NCI-H460 (cell line): ENCODE data around the gene NOP16. TPM values are rescaled to one million over a fixed set of nuclear protein-coding genes. Genes with fewer than 3 reads are reported as not detected.
"Not testable (repeated sequence)": the region's sequence is repeated elsewhere in the genome, so short reads cannot be mapped to it uniquely, and the experiment has no call there.

ENCODE experiments used
- DNase-seq: peaks from one replicate; pipeline ENCODE4 v3.0.0-alpha.2; 2016; ENCODE audit warnings: low read depth; ENCODE audit errors: extremely low read depth
- total RNA-seq: library from RNA; depleted of rRNA; stranded (reverse); fragments of >200 nt; shearing (Covaris generic); gene quantifications from 2 replicates; pipeline ENCODE4 v1.2.3, GENCODE V29; 2014

NOP16 gene
- total RNA-seq, 1 experiment from 2014 or later = 49.4 TPM

DNA sequence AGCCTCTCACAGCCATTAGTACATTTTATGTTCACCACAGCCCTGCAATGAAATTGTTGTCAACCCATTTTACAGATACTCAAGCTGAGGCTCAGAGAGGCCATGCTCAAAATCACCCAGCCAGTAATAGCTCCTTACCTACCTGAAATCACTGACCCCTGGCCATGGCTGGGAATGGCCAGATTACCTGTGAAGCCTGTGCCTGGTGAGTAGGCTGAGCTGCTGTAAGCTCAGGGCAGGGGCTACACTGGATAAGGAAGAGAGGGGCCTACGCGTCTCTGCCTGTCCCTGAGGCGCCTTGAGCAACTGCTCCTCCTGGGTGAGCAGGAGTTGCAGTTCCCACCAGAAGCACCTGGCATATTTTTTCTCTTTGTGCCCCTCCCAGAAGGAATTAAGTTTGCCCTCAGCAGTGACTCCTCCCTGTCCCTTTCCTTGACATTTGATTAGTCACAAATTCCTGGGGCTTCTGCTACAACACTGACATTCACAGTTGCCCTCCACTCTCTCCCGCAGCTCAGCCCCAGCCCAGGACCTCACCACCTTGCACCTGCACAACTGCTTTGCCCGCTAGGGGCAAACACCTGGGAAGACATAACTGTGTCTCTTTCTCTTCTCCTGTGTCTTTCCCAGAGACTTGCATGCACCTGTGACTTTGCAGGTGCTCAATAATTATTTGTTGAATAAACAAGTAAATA, 22.2 kb upstream of the NOP16 start:
- DNase-seq = no peak

DNA sequence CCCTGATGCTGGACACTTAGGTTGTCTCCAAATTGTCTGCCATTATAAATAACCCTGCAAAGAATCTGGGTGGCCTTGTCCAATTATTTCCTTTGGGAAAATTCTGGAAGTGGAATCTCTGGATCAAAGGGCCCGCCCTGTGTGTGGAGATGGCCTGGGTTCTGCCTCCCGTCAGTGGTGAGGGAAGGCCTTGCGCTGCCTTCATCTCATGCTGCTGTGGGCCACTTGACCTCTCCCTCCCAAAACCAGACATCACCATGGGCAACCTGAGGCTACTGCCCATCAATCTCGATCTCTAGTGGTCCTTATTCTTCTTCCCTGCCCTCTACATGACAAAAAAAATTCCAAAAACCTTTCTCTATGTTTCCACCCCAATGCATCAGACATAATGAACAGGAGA, 21.4 kb upstream of the NOP16 start:
- no peak for DNase-seq

DNA sequence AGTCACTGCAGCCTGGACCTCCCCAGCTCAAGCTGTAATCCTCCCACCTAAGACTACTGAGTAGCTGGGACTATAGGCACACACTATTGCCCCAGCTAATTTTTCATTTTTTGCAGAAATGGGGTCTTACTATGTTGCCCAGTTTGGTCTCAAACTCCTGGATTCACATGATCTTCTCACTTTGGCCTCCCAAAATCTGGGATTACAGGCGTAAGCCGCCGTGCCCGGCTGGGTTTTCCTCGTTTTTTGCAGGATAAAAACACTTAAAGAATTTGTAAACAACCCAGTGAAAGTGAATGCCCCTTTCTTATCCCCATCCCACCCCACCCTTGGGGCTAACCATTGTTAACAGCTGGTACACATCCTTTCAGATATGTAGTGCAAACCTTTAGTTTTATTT, 20.2 kb upstream of the NOP16 start:
- no peak for DNase-seq

DNA sequence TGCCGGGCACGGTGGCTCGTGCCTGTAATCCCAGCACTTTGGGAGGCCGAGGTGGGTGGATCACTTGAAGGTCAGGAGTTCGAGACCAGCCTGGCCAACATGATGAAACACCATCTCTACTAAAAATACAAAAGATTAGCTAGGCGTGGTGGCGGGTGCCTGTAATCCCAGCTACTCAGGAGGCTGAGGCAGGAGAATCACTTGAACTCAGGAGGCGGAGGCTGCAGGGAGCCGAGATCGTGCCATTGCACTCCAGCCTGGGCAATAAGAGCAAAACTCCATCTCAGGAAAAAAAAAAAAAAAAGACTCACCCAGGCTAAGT, 19.8 kb upstream of the NOP16 start:
- DNase-seq = not testable (repeated sequence)

DNA sequence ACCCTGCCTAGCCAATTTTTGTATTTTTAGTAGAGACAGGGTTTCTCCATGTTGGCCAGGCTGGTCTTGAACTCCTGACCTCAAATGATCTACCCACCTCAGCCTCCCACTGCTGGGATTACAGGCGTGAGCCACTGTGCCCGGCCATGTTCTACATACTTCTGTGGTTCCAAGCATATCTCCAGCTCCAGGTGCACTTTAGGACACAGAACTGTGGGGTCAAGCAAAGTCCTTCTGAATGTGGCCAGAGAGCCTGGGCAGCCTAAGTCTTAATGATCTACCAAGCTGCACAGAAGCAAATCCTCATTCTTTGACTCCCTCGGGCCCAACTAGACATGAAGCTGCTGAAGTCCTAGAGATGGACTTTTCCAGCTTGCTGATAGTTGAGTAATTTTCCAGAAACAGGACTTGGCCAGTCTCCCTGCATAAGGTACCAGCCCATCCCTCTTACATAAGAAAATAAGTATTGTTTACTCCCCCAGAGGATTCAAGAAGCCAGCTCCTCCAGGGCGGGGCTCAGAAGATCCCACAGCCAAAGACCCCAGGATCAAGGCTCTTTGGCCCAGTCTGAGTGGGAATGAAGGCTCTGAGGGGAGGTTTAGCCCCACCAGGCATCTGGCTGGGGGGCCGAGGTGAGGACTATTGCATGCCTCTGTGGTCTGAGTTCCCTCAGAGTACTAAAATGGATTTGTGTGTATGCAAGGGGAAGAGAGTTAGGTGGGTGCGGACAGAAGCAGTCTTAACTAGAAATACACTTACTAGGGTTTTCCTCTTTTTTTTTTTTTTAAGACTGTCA, 19.3 kb upstream of the NOP16 start:
- DNase-seq = no peak

DNA sequence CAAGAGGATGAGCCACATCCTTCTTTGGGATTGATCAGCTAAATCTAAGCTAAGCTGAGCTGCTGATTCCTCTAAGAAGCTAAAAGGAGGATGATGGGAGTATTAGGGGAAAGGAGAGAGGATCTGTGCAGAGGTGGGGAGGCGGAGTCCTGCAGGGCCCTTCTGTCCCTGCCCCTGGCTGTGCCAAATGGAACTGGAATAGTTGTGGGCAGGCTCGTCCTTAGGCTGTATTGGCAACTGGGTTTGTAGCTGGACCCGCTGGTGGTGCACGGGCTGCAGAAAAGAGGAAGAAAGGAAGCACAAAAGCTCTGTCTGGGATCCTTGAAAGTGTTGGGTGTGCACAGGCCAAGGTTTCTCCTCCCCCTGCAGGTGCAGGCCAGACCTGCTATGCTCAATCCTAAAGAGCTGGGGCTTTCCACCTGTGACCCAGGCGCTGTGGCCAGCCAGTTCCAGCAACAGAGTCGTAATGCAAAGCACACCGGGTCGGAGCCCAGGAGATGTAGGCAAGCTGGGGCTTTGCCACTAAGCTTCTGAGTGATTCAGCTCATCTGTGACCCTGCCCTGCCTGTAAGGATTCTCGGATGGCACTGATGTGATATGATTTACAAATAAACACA, 18.1 kb upstream of the NOP16 start:
- no peak for DNase-seq

DNA sequence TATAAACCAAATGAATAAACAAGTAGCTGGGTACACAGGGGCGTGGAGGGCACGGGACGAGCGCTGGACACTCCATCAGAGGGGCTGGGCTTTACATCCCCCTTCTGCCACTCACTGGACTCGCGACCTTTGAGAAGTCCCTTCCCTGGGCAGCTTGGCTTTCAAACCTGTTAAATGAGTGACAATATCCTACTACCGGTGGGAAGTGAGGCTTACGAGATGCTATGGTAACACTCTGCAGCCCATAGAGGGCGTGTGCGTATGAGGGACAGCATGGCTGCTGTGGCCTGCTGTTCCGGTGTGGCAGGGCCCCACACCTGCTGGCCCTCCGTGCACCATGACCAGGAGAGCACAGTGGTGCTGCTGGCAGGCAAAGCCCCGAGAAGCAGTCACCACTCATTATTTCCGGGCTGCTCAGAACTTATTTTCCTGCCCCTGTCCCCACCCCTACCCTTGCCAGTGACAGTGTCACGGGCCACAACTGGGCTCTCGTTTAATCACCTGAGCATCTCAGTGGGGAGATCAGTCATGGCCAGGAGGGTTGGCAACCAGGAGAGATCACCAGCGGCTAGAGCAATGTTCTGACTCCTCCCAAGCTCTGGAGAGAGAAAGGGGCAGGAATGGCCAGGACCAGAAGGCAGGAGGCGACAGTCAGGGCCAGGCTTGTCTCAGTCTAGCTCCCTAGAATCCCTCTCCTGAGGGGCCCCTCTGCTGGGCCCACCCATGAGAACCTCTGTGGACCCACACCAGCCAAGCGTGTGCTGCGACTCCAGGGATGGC, 17.4 kb upstream of the NOP16 start:
- no peak for DNase-seq

DNA sequence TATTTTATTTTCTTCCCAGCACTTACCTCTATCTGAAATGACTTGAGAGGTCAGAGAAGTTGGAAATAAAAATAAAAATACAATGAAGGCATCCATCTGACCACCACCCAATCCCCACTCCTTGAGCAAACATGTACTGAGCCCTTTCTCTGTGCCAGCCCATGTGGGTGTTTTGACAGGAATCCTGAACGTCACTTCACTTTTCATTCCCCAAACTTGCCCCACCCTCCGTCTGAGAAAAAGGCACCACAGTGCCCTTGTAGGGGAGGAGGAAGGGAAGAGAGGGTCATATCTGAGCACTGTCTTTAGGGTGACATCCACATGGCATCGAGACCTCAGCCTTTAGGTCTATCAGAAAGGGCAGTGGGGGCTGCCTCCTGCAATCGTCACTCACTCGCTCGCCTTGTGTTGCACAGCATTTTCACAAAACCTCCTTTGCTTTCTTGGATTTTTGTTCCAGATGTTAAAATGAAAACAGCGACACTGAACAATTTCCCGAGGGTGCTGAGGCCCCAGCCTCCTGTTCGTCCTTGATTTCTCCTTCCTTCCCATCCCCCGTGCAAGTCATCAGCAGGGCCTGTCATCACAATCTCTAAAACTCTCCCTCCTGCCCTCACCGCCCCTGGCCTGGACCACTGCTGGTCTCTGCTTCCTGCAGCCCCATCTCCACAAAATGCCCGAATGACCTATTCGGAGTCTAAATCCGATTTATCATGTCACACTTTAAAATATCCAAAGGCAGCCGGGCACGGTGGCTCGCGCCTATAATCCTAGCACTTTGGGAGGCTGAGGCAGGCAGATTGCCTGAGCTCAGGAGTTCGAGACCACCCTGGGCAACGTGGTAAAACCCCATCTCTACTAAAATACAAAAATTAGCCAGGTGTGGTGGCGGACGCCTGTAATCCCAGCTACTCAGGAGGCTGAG, 13.1 kb upstream of the NOP16 start:
- no peak for DNase-seq

DNA sequence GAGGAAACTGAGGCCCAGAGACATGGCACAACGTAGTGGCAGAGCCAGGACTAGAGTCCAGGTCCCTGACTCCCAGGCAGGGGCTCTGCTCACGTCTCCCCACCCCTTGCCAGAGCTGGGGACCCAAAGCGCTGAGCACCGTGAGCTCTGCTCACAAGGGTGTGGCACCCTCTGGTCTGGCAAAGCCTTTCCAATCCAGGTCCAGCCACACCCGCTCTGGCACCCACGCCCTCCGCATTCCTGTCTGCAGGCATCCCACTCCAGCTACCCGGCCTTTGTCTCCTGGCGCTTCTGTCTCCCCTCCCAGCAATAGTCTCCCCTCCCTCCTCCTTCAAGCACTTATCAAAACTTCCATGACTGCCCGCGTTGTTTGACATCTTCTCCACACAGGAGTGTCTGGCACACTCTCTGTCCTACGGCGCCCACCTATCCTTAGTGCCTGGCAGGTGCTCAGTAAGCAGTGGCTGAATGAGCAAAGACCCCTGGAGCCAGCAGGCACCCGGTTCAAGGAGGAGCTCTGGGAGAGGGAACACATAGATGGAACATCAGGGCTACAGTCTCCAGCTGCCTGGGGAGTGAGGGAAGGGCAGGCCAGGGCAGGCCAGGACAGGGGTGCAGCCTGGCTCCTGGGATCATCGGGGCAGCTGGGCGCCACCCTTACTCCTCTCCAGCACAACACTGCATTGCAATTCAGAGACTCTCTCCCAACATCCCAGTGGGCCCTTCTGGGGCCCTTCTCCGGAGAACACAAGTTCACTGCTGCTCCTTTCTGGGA, 12.2 kb upstream of the NOP16 start:
- DNase-seq = no peak

DNA sequence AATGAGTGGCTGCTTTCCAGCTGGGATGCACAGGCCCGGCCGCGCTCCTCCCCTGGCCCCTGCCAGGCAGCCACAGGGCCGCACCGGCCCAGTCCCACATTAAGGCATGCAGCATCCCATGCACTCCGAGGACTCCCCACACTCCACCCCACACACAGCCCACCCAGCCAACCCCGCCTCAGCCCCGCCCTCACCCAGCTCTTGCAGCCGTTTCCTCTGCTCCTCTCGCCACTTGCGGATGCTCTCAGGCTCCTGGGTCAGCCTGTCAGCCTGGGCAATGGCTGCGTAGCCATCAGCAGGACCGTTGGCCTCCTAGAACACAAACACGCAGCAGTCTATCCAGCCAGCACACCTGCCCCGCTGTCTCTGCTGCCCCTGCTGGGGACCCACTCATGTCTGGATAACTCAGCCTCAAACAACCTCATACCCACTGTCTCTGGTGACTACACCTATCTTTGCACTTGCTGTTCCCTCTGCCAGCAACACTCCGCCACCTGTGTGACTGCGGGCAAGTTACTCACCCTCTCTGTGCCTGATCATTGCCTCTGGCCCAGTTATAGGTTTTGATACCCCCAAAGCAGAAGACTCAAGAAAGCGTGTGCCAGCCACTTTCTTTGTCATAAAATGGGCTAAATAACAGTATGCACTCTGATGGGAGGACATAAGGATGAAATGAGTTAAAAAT, 9.5 kb upstream of the NOP16 start:
- DNase-seq = no peak

DNA sequence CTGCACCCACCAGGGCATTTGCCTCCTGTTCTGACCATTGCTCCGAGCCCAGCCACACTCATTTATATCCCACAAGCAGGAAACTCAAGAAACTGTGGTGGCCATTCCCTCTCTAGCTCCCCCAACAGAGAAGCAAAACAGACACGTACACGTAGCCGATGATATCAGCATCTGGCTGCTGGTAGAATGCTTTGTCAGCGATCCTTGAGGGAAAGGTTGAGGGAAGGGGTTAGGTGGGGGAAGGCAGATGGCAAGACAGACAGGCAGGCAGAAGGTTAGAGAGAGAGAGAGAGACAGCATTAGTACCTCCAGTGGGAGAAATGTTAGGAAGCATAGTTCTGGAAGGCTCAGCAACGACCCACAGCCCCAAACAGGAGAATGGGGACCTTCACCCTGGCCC, 7.9 kb upstream of the NOP16 start:
- DNase-seq = no peak

DNA sequence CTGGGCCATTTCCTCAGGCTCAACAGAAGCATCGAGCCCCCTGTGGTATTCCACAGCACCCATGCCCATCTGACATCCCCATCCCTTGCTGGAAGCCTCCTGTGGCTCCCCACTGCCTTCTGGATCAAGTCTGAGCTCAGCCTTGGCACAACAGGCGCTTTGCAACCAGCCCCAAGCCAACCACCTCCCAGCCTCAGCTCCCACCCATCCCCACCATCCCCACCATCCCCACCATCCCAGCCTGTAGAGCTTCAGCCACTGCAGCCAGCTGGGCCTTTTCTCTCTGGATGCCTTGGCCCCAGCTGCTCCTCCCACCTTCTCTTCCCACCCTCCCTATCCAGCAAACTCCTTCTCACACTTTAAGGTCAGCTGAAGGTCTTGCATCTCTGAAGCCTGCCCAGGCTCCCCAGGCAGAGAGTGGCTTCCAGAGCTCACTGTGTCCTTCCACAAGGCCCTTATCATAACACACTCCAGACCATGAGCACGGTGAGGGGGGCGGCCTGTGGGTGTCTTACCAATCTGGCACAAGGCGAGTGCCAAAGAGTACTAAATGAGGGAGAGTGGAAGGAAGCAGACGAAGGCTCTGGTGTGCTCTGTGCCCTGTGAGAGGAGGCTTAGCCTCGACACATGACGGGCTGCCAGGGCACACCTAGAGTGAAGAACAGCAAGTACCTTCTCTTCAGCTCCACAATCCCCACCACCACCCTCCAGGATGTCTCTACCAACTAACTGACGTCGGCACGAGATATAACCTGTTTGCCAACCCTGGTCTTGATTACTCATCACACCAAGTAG, 6.7 kb upstream of the NOP16 start:
- DNase-seq = no peak

DNA sequence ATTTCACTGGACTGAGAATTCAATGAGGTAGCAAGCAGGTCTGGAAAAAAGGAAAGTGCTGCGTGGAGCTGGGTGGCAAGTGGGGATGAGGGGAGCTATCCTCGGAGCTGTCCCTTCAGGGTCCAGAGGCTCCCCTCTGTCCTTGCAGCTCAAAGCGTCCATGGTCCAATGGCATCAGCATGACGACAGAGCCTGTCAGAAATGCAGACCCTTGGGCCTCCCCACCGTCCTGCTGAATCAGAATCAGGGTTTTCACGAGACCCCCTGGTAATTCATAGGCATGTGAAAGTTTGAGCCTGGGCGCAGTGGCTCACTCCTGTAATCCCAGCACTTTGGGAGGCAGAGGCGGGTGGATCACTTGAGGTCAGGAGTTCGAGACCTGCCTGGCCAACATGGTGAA, 5.7 kb upstream of the NOP16 start:
- DNase-seq = no peak

DNA sequence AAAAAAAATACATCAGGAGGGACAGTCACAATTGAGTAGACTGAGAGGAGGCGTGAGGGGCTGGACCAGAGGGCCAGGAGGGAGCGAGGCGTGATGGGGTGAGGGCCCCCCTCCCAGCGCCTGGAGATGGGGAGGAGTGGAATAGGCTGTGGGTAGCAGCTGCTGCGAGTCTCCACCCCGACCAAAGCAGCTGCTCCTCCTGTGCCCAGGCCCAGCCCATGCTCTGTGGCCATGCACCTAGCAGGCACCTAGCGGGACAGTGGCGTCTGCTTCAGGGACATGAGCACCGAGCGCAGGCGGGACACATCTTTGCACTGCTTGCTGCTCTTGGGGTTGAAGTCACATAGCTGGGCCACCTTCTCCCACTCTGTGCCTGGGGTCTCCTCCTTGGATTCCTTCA, 4.1 kb upstream of the NOP16 start:
- DNase-seq = no peak

DNA sequence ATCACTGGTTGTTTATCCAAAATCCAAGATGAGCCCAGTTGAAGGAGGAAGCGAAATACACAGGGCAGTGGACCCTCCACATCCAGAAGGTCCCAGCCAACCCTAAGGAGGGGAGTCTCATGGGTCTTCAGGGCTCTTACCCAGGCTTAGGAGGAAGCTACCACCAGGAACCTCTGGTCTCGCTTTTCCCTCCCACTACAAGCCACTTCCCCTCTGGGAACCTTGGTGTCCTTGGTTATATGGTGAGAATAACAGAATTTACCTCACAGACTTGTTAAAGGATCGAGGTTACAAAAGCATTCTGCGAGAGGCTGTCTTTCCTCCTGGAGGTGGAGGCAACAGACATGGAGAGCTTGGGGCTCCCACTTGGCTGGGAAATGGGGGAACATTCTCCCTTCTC, 3.6 kb upstream of the NOP16 start:
- no peak for DNase-seq

DNA sequence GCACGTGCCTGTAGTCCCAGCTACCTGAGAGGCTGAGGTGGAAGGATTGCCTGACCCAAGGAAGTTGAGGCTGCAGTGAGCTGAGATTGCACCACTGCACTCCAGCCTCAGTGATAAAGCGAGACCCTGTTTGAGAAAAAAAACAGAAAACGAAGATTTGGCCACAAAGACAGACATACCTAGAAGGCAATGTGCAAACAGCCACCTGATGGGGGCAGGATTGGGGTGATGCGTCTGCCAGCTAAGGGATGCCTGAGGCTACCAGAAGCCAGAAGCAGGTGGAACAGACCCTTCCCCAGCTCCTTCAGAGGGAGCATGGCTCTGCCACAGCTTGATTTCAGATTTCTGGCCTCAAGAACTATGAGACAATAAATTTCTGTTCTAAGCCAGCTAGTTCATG, 3.1 kb upstream of the NOP16 start:
- no peak for DNase-seq

DNA sequence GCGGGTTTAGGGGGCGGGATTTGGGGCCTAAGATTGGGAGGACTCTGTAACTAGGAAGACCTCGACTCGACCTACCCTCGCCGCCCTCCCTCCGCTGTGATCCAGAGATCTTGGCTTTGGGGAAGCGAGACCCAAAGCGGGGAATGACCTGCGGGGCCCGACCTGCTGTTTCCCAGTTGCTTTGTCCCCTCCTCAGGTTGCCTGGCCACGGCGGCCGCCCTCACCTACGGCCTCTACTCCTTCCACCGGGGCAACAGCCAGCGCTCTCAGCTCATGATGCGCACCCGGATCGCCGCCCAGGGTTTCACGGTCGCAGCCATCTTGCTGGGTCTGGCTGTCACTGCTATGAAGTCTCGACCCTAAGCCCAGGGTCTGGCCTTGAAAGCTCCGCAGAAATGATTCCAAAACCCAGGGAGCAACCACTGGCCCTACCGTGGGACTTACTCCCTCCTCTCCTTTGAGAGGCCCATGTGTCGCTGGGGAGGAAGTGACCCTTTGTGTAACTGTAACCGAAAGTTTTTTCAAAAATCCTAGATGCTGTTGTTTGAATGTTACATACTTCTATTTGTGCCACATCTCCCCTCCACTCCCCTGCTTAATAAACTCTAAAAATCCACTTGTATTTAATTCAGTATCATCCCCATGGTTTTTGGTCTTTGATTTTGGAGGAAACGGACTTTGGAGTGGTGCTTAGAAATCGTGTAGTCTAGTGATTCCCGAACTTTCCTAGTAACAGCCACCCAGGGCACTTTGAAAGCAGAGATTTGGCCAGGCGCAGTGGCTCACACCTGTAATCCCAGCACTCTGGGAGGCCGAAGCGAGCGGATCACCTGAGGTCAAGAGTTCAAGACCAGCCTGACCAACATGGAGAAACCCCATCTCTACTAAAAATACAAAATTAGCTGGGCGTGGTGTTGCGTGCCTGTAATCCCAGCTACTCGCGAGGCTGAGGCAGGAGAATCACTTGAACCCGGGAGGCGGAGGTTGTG, 1.0 kb upstream of the NOP16 start:
- DNase-seq = no peak
